MCF 10A (cell line): Measurements from ENCODE around the gene NR3C2. TPM values are rescaled to one million over a fixed set of nuclear protein-coding genes. Genes with fewer than 3 reads are reported as not detected.

Source experiments
- BruUV-seq: library from RNA; stranded (reverse); fragments of 400-500 nt; replicated peaks from 2 replicates; lab custom pipeline; 2021; lab: Mats Ljungman, UMichigan
- CTCF ChIA-PET: fragments of 300-600 bp; sonication (Branson Sonifier 250); formaldehyde crosslinking; extraction: SDS; loops from one replicate; lab custom pipeline; 2021; ENCODE audit warnings: antibody characterized with exemption, inconsistent platforms; lab: Yijun Ruan, JAX
- POLR2A ChIA-PET: fragments of 300-600, 350-650 bp; sonication (Branson Sonifier 250); formaldehyde crosslinking; extraction: SDS; loops from one replicate; lab custom pipeline; 2020; ENCODE audit warnings: antibody characterized with exemption, inconsistent platforms; lab: Yijun Ruan, JAX
- DNase-seq: peaks from one replicate; pipeline ENCODE4 v3.0.0-alpha.2; 2018; ENCODE audit not compliant: unreplicated experiment
- H3K27ac Mint-ChIP-seq: one replicate; pipeline ENCODE4 v1.8.0; 2022; ENCODE audit warnings: mild to moderate bottlenecking, low read depth, mixed read lengths; ENCODE audit not compliant: unreplicated experiment
- H3K27me3 Mint-ChIP-seq: one replicate; pipeline ENCODE4 v1.8.0; 2022; ENCODE audit warnings: mixed read lengths; ENCODE audit not compliant: insufficient read depth, unreplicated experiment
- H3K36me3 Mint-ChIP-seq: one replicate; pipeline ENCODE4 v1.8.0; 2022; ENCODE audit warnings: mild to moderate bottlenecking, moderate library complexity, mixed read lengths; ENCODE audit not compliant: insufficient read depth, unreplicated experiment
- H3K4me1 Mint-ChIP-seq: one replicate; pipeline ENCODE4 v1.8.0; 2022; ENCODE audit warnings: mixed read lengths; ENCODE audit not compliant: insufficient read depth, unreplicated experiment
- H3K4me3 Mint-ChIP-seq: one replicate; pipeline ENCODE4 v1.8.0; 2022; ENCODE audit warnings: mild to moderate bottlenecking, moderate library complexity, mixed read lengths; ENCODE audit not compliant: unreplicated experiment
- H3K9me3 Mint-ChIP-seq: one replicate; pipeline ENCODE4 v1.8.0; 2022; ENCODE audit warnings: mixed read lengths; ENCODE audit not compliant: unreplicated experiment
- CTCF ChIP-seq: fragments of 200-600 bp; IDR thresholded peaks from one replicate; pipeline ENCODE4 v1.8.0; 2022; ENCODE audit warnings: antibody characterized with exemption, mild to moderate bottlenecking; ENCODE audit not compliant: unreplicated experiment
- intact Hi-C: fragments of 100-400 bp; cut with micrococcal nuclease; formaldehyde crosslinking; loops from 2 replicates; pipeline ENCODE4 v1.14.1; 2022
- total RNA-seq: library from RNA; stranded (reverse); gene quantifications from 2 replicates; pipeline ENCODE4 v1.2.3, GENCODE V29; 2022

Gene NR3C2
- total RNA-seq, 1 experiment from 2014 or later = 0.21 TPM

- Mint-ChIP-seq H3K9me3 (no peaks in the 10 kb centered on the region), H3K27ac (no peak overlapping the region), H3K4me1 (no peaks in the 10 kb centered on the region), H3K4me3 (no peak overlapping the region), H3K27me3 (no peaks in the 10 kb centered on the region), H3K36me3 (no peaks in the 10 kb centered on the region)
- intact Hi-C loops = no loop called here
- ChIA-PET POLR2A (no interaction called here), CTCF (no interaction called here)
- no peak for DNase-seq
- no peak for TF ChIP-seq CTCF
- no TSS peak for BruUV-seq
These were observed 76.0 kb downstream of the NR3C2 start for GRCh38 chr4:148366251-148366650.

DNA sequence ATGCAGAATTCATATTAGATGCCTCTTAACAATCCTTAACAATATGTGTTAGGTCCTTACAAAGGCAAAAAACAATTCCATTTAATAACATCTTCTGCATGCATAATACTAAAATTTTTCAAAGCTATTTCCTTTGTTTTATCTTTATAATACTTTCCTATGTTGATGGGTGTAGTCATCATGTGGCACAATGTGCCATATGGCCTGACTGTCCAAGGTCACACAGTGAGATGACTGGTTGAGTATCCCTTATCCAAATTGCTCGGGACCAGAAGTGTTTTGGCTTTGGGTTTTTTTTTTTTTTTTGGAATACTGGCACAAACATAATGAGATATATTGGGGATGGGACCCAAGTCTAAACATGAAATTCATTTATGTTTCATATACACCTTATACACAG lies 77.7 kb downstream of the NR3C2 start:
- Mint-ChIP-seq H3K36me3 (no peaks in the 10 kb centered on the region), H3K4me1 (no peaks in the 10 kb centered on the region), H3K27ac (no peak overlapping the region), H3K4me3 (no peak overlapping the region), H3K27me3 (no peaks in the 10 kb centered on the region), H3K9me3 (no peaks in the 10 kb centered on the region)
- CTCF ChIA-PET = no interaction called here
- DNase-seq = no peak
- BruUV-seq = no TSS peak
- intact Hi-C loops = no loop called here
- TF ChIP-seq CTCF = no peak
- POLR2A ChIA-PET = no interaction called here

DNA sequence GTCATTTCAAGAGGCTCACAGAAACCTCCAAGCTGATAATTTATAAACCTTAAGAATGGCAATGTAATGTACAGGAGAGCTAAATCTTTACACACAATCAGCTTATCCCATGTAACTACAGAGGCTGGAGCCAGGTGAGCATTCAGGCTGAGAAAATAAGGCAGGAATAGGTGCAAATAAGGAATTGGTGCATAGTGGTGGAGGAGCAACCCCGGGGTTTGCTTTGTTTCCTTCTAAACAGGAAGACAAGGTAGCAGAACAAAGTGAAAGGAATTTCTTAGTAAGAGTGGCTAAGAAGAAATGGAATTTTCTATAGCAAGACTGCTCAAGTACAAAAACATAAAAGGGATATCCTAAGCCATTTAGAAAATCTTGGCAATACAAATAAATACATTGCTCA lies 82.4 kb downstream of the NR3C2 start:
- ChIA-PET CTCF (interaction anchor here (0.6 to 0.7 kb wide), 3 partner anchors 21 to 42 kb away, joined by 3 to 4 read pairs (median 3); no protein-coding TSS in a partner anchor), POLR2A (no interaction called here)
- no peak for TF ChIP-seq CTCF
- no peak overlapping the region for H3K27ac Mint-ChIP-seq
- H3K9me3 Mint-ChIP-seq = no peaks in the 10 kb centered on the region
- no peaks in the 10 kb centered on the region for H3K27me3 Mint-ChIP-seq
- H3K4me1 Mint-ChIP-seq = no peaks in the 10 kb centered on the region
- intact Hi-C loops = no loop called here
- no peak overlapping the region for H3K4me3 Mint-ChIP-seq
- no peak for DNase-seq
- BruUV-seq = no TSS peak
- no peaks in the 10 kb centered on the region for H3K36me3 Mint-ChIP-seq

GRCh38 chr4:148355442-148356123 lies 86.6 kb downstream of the NR3C2 start:
- no TSS peak for BruUV-seq
- TF ChIP-seq CTCF = no peak
- intact Hi-C loops = no loop called here
- H3K36me3 Mint-ChIP-seq = no peaks in the 10 kb centered on the region
- ChIA-PET CTCF (no interaction called here), POLR2A (interaction anchor here (0.5 kb wide), 1 partner anchor 86 kb away, joined by 5 read pairs; no protein-coding TSS in a partner anchor)
- no peaks in the 10 kb centered on the region for H3K27me3 Mint-ChIP-seq
- H3K4me1 Mint-ChIP-seq = no peaks in the 10 kb centered on the region
- DNase-seq = no peak
- H3K27ac Mint-ChIP-seq = no peak overlapping the region
- no peak overlapping the region for H3K4me3 Mint-ChIP-seq
- H3K9me3 Mint-ChIP-seq = no peaks in the 10 kb centered on the region
